SK-N-SH (cell line): ENCODE data around the gene OR2T35.
"Not testable (repeated sequence)": the region's sequence is repeated elsewhere in the genome, so short reads cannot be mapped to it uniquely, and the experiment has no call there.

Experiments
- CTCF ChIP-seq: fragments of 200-600 bp; sonication (generic); IDR thresholded peaks from 2 replicates; pipeline ENCODE4 v1.6.1; 2017; ENCODE audit warnings: antibody characterized with exemption, mild to moderate bottlenecking, moderate library complexity
- EZH2phosphoT487 ChIP-seq: fragments of 200-600 bp; sonication (generic); IDR thresholded peaks from 2 replicates; pipeline ENCODE4 v1.6.1; 2017; ENCODE audit warnings: low read depth, mixed run types, mild to moderate bottlenecking, antibody characterized with exemption, moderate library complexity, borderline replicate concordance
- FOXM1 ChIP-seq: IDR thresholded peaks from 2 replicates; pipeline ENCODE4 v1.4.0; 2012; ENCODE audit warnings: low read depth, mild to moderate bottlenecking
- GABPA ChIP-seq: IDR thresholded peaks from 2 replicates; pipeline ENCODE4 v1.4.0; 2012; ENCODE audit warnings: low read depth, mild to moderate bottlenecking
- JUND ChIP-seq: IDR thresholded peaks from 2 replicates; pipeline ENCODE4 v1.4.0; 2012
- POLR2AphosphoS5 ChIP-seq: IDR thresholded peaks from 2 replicates; pipeline ENCODE4 v1.6.1; 2012; ENCODE audit warnings: low read depth, low read length
- RAD21 ChIP-seq: IDR thresholded peaks from 2 replicates; pipeline ENCODE4 v1.6.1; 2012; ENCODE audit warnings: mild to moderate bottlenecking, low read length
- RCOR1 ChIP-seq: fragments of 150-350 bp; IDR thresholded peaks from 2 replicates; pipeline ENCODE4 v1.6.1; 2017; ENCODE audit warnings: antibody characterized with exemption, low read length
- ZBTB33 ChIP-seq: IDR thresholded peaks from 2 replicates; pipeline ENCODE4 v1.4.0; 2012; ENCODE audit warnings: low read depth, borderline replicate concordance

GRCh38 chr1:248634991-248635390 lies 10.1 kb downstream of the OR2T35 start, which contains the start of gene OR2T11:
- TF ChIP-seq CTCF, POLR2AphosphoS5, RAD21, JUND, FOXM1, GABPA, RCOR1, EZH2phosphoT487, ZBTB33: not testable (repeated sequence)
